ENCODE data around the gene BCAS4.

BCAS4 gene

GRCh38 chr20:50821257-50821921, 26.5 kb downstream of the BCAS4 start:
- H3K9me3 ChIP-seq (replicated peaks in 1 of 2; ENCODE audit: control insufficient read depth in 2 of 2, insufficient read depth in 1 of 2, low read depth in 1 of 2, low read length in 2 of 2): no peaks in the 10 kb centered on the region
- H3K14ac ChIP-seq (ENCODE audit: low read length): no peak overlapping the region
- H3K4me3 ChIP-seq (ENCODE audit: low read length in 2 of 2): no peak overlapping the region
- H3K9ac ChIP-seq (ENCODE audit: low read depth, low read length, poor library complexity): no peak overlapping the region
- no peak overlapping the region for H2AFZ ChIP-seq (ENCODE audit: low read length)
- no peak overlapping the region for H3K23ac ChIP-seq (ENCODE audit: low read depth, low read length, poor library complexity)
- no peak overlapping the region for H2BK5ac ChIP-seq (ENCODE audit: low read length)
- H2AK5ac ChIP-seq (ENCODE audit: low read depth, low read length): no peak overlapping the region
- no CpG with 5 or more reads among the region's 8 CpGs for WGBS, 2 donors (ENCODE audit: extremely low coverage in 2 of 2, insufficient read length in 2 of 2, insufficient replicate concordance in 1 of 2)
- H3K27me3 ChIP-seq (ENCODE audit: control insufficient read depth in 3 of 3, insufficient read depth in 3 of 3, low read depth in 1 of 3, low read length in 3 of 3): no peaks in the 10 kb centered on the region
- H3K27ac ChIP-seq (replicated peaks; ENCODE audit: low read length): no peak overlapping the region
- DNase-seq (ENCODE audit: low spot score): no peak
- H3K18ac ChIP-seq (ENCODE audit: low read length): no peak overlapping the region
- H3K79me1 ChIP-seq (ENCODE audit: low read depth, low read length): no peaks in the 10 kb centered on the region
- no peak overlapping the region for H2BK12ac ChIP-seq (ENCODE audit: low read length)
- no peaks in the 10 kb centered on the region for H3K36me3 ChIP-seq (replicated peaks in 1 of 2; ENCODE audit: control insufficient read depth in 2 of 2, insufficient read depth in 2 of 2, low read length in 2 of 2)
- no peak overlapping the region for H2BK120ac ChIP-seq (ENCODE audit: low read depth, low read length)
- H3K4ac ChIP-seq (ENCODE audit: low read length): no peak overlapping the region
- no peak overlapping the region for H2BK15ac ChIP-seq (ENCODE audit: low read length)
- H4K91ac ChIP-seq (ENCODE audit: low read depth, low read length, poor library complexity): no peak overlapping the region
- H4K8ac ChIP-seq (ENCODE audit: low read depth, low read length): no peak overlapping the region
- peaks cover 3 to 7% of the 10 kb centered on the region in 2 donors for H3K4me1 ChIP-seq (ENCODE audit: control insufficient read depth in 2 of 2, insufficient read depth in 1 of 2, low read depth in 1 of 2, low read length in 2 of 2)
- no peak overlapping the region for H3K4me2 ChIP-seq (ENCODE audit: insufficient read depth, low read length, poor library complexity, severe bottlenecking)

DNA sequence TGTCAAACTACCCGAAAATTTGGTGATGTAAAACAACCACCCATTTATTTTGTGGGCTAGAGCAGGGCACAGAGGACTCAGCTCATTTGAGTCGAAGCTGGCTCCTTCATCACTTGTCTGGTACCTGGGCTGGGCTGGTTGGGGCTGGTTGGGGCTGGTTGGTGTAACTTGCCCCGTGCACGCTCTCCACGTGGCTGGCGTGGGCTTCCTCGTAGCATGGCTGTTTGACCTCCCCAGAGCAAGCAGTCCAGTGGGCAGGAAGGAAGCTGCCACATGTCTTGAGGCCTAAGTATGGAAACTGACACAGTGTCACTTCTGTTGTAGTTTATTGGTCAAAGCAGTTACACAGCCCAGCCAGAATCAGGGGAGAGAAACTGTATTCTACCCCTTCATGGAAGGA, 27.1 kb downstream of the BCAS4 start:
- H2AK5ac ChIP-seq (ENCODE audit: low read depth, low read length): no peak overlapping the region
- DNase-seq (ENCODE audit: low spot score): no peak
- no peak overlapping the region for H3K4me2 ChIP-seq (ENCODE audit: insufficient read depth, low read length, poor library complexity, severe bottlenecking)
- no peak overlapping the region for H3K14ac ChIP-seq (ENCODE audit: low read length)
- H3K79me1 ChIP-seq (ENCODE audit: low read depth, low read length): no peaks in the 10 kb centered on the region
- H3K18ac ChIP-seq (ENCODE audit: low read length): no peak overlapping the region
- H3K4me3 ChIP-seq (ENCODE audit: low read length in 2 of 2): no peak overlapping the region
- no peak overlapping the region for H2BK15ac ChIP-seq (ENCODE audit: low read length)
- H3K27ac ChIP-seq (replicated peaks; ENCODE audit: low read length): no peak overlapping the region
- no peak overlapping the region for H2AFZ ChIP-seq (ENCODE audit: low read length)
- H3K9me3 ChIP-seq (replicated peaks in 1 of 2; ENCODE audit: control insufficient read depth in 2 of 2, insufficient read depth in 1 of 2, low read depth in 1 of 2, low read length in 2 of 2): no peaks in the 10 kb centered on the region
- H3K4ac ChIP-seq (ENCODE audit: low read length): no peak overlapping the region
- H3K27me3 ChIP-seq (ENCODE audit: control insufficient read depth in 3 of 3, insufficient read depth in 3 of 3, low read depth in 1 of 3, low read length in 3 of 3): no peaks in the 10 kb centered on the region
- no peak overlapping the region for H3K23ac ChIP-seq (ENCODE audit: low read depth, low read length, poor library complexity)
- no peak overlapping the region for H2BK120ac ChIP-seq (ENCODE audit: low read depth, low read length)
- H3K4me1 ChIP-seq (ENCODE audit: control insufficient read depth in 2 of 2, insufficient read depth in 1 of 2, low read depth in 1 of 2, low read length in 2 of 2): peaks cover 3 to 7% of the 10 kb centered on the region in 2 donors
- no CpG with 5 or more reads among the region's 7 CpGs for WGBS, 2 donors (ENCODE audit: extremely low coverage in 2 of 2, insufficient read length in 2 of 2, insufficient replicate concordance in 1 of 2)
- no peaks in the 10 kb centered on the region for H3K36me3 ChIP-seq (replicated peaks in 1 of 2; ENCODE audit: control insufficient read depth in 2 of 2, insufficient read depth in 2 of 2, low read length in 2 of 2)
- H4K8ac ChIP-seq (ENCODE audit: low read depth, low read length): no peak overlapping the region
- no peak overlapping the region for H2BK12ac ChIP-seq (ENCODE audit: low read length)
- H2BK5ac ChIP-seq (ENCODE audit: low read length): no peak overlapping the region
- no peak overlapping the region for H3K9ac ChIP-seq (ENCODE audit: low read depth, low read length, poor library complexity)
- H4K91ac ChIP-seq (ENCODE audit: low read depth, low read length, poor library complexity): no peak overlapping the region

DNA sequence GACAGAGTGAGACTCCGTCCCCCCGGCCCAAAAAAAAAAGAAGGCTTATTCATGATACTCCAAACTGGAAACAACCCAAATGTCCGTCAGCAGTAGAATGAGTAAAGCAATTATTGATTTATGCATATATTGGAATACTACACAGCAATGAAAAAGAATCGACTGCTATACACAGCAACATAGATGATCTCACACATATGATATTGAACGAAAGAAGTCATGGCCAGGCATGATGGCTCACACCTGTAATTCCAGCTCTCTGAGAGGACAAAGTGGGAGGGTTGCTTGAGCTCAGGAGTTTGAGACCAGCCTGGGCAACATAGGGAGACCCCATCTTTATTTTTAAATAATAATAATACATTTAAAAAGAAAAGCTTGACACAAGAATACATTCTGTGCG, 28.5 kb downstream of the BCAS4 start:
- no peak overlapping the region for H3K27ac ChIP-seq (replicated peaks; ENCODE audit: low read length)
- H2BK12ac ChIP-seq (ENCODE audit: low read length): no peak overlapping the region
- no peak overlapping the region for H3K4me3 ChIP-seq (ENCODE audit: low read length in 2 of 2)
- H3K14ac ChIP-seq (ENCODE audit: low read length): no peak overlapping the region
- H3K18ac ChIP-seq (ENCODE audit: low read length): no peak overlapping the region
- no peak overlapping the region for H4K91ac ChIP-seq (ENCODE audit: low read depth, low read length, poor library complexity)
- peaks cover 0 to 1% of the 10 kb centered on the region in 2 donors for H3K36me3 ChIP-seq (replicated peaks in 1 of 2; ENCODE audit: control insufficient read depth in 2 of 2, insufficient read depth in 2 of 2, low read length in 2 of 2)
- no peak overlapping the region for H4K8ac ChIP-seq (ENCODE audit: low read depth, low read length)
- H2BK120ac ChIP-seq (ENCODE audit: low read depth, low read length): no peak overlapping the region
- H3K4me1 ChIP-seq (ENCODE audit: control insufficient read depth in 2 of 2, insufficient read depth in 1 of 2, low read depth in 1 of 2, low read length in 2 of 2): peaks cover 0 to 5% of the 10 kb centered on the region in 2 donors
- no peak overlapping the region for H2AK5ac ChIP-seq (ENCODE audit: low read depth, low read length)
- no peak overlapping the region for H2BK5ac ChIP-seq (ENCODE audit: low read length)
- H2AFZ ChIP-seq (ENCODE audit: low read length): no peak overlapping the region
- DNase-seq (ENCODE audit: low spot score): no peak
- H3K4ac ChIP-seq (ENCODE audit: low read length): no peak overlapping the region
- no peak overlapping the region for H3K23ac ChIP-seq (ENCODE audit: low read depth, low read length, poor library complexity)
- H3K27me3 ChIP-seq (ENCODE audit: control insufficient read depth in 3 of 3, insufficient read depth in 3 of 3, low read depth in 1 of 3, low read length in 3 of 3): no peaks in the 10 kb centered on the region
- H3K4me2 ChIP-seq (ENCODE audit: insufficient read depth, low read length, poor library complexity, severe bottlenecking): no peak overlapping the region
- H3K9me3 ChIP-seq (replicated peaks in 1 of 2; ENCODE audit: control insufficient read depth in 2 of 2, insufficient read depth in 1 of 2, low read depth in 1 of 2, low read length in 2 of 2): no peaks in the 10 kb centered on the region
- H3K9ac ChIP-seq (ENCODE audit: low read depth, low read length, poor library complexity): no peak overlapping the region
- WGBS, 2 donors (ENCODE audit: extremely low coverage in 2 of 2, insufficient read length in 2 of 2, insufficient replicate concordance in 1 of 2): no CpG with 5 or more reads among the region's 6 CpGs
- H3K79me1 ChIP-seq (ENCODE audit: low read depth, low read length): no peaks in the 10 kb centered on the region
- no peak overlapping the region for H2BK15ac ChIP-seq (ENCODE audit: low read length)

DNA sequence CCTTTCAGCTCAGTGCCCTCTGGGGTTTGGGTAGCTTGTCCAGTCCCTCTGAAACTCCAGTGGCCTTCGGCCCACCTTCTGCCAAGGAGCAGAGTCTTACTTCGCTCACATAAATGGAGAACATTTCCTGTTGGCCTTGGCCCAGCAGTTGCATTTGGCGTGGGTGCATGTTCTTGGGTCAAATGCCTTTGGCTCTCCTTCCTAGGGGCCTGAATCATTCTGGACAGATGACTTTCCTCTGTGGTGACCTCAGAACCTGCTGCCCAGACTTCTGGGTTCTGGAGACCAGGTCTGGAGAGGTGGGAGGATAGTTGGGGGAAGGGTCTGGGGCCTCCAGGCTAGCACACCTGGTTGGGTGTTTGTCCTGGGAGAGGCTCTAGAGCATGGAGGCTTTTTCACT, 29.3 kb downstream of the BCAS4 start:
- no peak overlapping the region for H2BK120ac ChIP-seq (ENCODE audit: low read depth, low read length)
- H2BK12ac ChIP-seq (ENCODE audit: low read length): no peak overlapping the region
- H2BK5ac ChIP-seq (ENCODE audit: low read length): no peak overlapping the region
- H4K91ac ChIP-seq (ENCODE audit: low read depth, low read length, poor library complexity): no peak overlapping the region
- H3K27me3 ChIP-seq (ENCODE audit: control insufficient read depth in 3 of 3, insufficient read depth in 3 of 3, low read depth in 1 of 3, low read length in 3 of 3): no peaks in the 10 kb centered on the region
- H3K4me1 ChIP-seq (ENCODE audit: control insufficient read depth in 2 of 2, insufficient read depth in 1 of 2, low read depth in 1 of 2, low read length in 2 of 2): peaks cover 0 to 2% of the 10 kb centered on the region in 2 donors
- no peak overlapping the region for H3K9ac ChIP-seq (ENCODE audit: low read depth, low read length, poor library complexity)
- H3K23ac ChIP-seq (ENCODE audit: low read depth, low read length, poor library complexity): no peak overlapping the region
- peaks cover 0 to 3% of the 10 kb centered on the region in 2 donors for H3K36me3 ChIP-seq (replicated peaks in 1 of 2; ENCODE audit: control insufficient read depth in 2 of 2, insufficient read depth in 2 of 2, low read length in 2 of 2)
- no peak overlapping the region for H3K14ac ChIP-seq (ENCODE audit: low read length)
- H2AK5ac ChIP-seq (ENCODE audit: low read depth, low read length): no peak overlapping the region
- H3K4me3 ChIP-seq (ENCODE audit: low read length in 2 of 2): no peak overlapping the region
- no peak overlapping the region for H4K8ac ChIP-seq (ENCODE audit: low read depth, low read length)
- H3K9me3 ChIP-seq (replicated peaks in 1 of 2; ENCODE audit: control insufficient read depth in 2 of 2, insufficient read depth in 1 of 2, low read depth in 1 of 2, low read length in 2 of 2): no peaks in the 10 kb centered on the region
- H3K79me1 ChIP-seq (ENCODE audit: low read depth, low read length): no peaks in the 10 kb centered on the region
- H2BK15ac ChIP-seq (ENCODE audit: low read length): no peak overlapping the region
- WGBS, 2 donors (ENCODE audit: extremely low coverage in 2 of 2, insufficient read length in 2 of 2, insufficient replicate concordance in 1 of 2): no CpG with 5 or more reads among the region's 3 CpGs
- no peak overlapping the region for H3K18ac ChIP-seq (ENCODE audit: low read length)
- DNase-seq (ENCODE audit: low spot score): no peak
- H3K4ac ChIP-seq (ENCODE audit: low read length): no peak overlapping the region
- no peak overlapping the region for H3K27ac ChIP-seq (replicated peaks; ENCODE audit: low read length)
- H2AFZ ChIP-seq (ENCODE audit: low read length): no peak overlapping the region
- H3K4me2 ChIP-seq (ENCODE audit: insufficient read depth, low read length, poor library complexity, severe bottlenecking): no peak overlapping the region

Measured in neuronal stem cell (in vitro differentiated cells).